ENCODE data around the gene HM13.

HM13 gene

DNA sequence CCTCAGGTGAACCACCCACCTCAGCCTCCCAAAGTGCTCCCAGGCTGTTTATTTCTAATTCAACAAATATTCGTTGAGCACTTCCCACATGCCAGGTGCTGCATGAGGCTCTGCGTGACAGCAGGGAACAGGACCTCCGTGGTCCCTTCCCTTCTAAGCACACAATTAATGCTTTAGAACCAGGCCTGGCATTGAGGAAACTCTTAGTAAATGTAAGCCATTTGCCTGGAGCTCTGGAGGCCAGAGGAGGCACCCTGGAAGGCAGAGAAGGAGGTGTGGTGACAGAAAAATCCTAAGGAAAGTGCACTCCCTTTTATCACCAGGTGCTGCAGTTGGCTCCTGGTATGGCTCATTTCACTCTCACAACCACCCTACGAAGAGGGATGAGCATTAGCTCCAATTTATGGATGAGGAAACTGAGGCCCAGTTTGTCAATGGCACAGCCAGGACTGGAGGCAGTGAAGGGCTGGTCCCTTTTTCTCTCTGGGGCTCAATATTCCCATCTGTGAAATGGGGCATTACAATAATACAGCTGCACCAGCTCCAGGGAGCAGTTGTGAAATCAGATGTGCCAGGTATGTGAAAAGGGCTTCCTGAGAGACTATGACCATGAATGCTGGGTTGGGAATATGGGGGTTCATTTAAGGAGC, 82.7 kb downstream of the HM13 start:
- TF ChIP-seq, protein P1, sequence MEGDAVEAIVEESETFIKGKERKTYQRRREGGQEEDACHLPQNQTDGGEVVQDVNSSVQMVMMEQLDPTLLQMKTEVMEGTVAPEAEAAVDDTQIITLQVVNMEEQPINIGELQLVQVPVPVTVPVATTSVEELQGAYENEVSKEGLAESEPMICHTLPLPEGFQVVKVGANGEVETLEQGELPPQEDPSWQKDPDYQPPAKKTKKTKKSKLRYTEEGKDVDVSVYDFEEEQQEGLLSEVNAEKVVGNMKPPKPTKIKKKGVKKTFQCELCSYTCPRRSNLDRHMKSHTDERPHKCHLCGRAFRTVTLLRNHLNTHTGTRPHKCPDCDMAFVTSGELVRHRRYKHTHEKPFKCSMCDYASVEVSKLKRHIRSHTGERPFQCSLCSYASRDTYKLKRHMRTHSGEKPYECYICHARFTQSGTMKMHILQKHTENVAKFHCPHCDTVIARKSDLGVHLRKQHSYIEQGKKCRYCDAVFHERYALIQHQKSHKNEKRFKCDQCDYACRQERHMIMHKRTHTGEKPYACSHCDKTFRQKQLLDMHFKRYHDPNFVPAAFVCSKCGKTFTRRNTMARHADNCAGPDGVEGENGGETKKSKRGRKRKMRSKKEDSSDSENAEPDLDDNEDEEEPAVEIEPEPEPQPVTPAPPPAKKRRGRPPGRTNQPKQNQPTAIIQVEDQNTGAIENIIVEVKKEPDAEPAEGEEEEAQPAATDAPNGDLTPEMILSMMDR (IDR thresholded peaks at IDR 0.05; ENCODE audit: low read depth, low read length), result no peak
- DNase-seq (ENCODE audit: low read depth in 2 of 2), result no peak

DNA sequence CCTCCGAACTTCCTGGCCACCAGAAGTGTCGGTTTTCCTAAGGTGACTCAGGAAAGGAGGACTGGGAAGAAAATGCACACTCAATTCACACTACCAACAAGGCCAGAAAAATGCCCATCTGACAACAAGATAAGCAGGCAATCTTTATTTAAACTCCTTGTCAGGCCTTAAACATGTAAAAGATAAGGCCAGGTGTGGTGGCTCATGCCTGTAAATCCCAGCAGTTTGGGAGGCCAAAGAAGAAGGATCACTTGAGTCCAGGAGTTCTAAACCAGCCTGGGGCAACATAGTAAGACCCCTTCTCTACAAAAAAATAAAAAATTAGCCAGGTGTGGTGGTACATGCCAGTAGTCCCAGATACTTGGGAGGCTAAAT, 83.2 kb downstream of the HM13 start:
- DNase-seq (ENCODE audit: low read depth in 2 of 2), result no peak
- TF ChIP-seq, protein P1 (IDR thresholded peaks at IDR 0.05; ENCODE audit: low read depth, low read length), result no peak
- no peak overlapping the region for H3K4me3 ChIP-seq (replicated peaks in 1 of 2; ENCODE audit: low read depth in 2 of 2, low read length in 2 of 2)

More for the DNA sequence above, 82.7 kb downstream of the HM13 start:
- no peak overlapping the region for H3K4me3 ChIP-seq (replicated peaks in 1 of 2; ENCODE audit: low read depth in 2 of 2, low read length in 2 of 2)

DNA sequence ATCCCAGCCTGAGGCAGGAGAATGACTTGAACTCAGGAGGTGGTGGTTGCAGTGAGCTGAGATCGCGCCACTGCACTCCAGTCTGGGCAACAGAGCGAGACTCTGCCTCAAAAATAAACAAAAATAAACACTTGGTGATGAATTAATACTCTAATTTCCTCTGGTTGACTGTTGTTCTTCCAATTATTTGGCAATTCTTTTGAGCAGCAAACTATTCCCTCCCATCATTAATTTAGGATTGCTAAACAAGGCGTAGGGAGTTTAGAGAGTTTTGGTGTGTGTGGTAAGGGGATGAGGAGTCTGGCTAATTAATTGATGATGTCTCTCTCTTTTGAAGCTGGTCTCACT, 88.2 kb downstream of the HM13 start:
- no peak for DNase-seq (ENCODE audit: low read depth in 2 of 2)
- H3K4me3 ChIP-seq (replicated peaks in 1 of 2; ENCODE audit: low read depth in 2 of 2, low read length in 2 of 2), result no peak overlapping the region
- TF ChIP-seq, protein P1 (IDR thresholded peaks at IDR 0.05; ENCODE audit: low read depth, low read length), result no peak

DNA sequence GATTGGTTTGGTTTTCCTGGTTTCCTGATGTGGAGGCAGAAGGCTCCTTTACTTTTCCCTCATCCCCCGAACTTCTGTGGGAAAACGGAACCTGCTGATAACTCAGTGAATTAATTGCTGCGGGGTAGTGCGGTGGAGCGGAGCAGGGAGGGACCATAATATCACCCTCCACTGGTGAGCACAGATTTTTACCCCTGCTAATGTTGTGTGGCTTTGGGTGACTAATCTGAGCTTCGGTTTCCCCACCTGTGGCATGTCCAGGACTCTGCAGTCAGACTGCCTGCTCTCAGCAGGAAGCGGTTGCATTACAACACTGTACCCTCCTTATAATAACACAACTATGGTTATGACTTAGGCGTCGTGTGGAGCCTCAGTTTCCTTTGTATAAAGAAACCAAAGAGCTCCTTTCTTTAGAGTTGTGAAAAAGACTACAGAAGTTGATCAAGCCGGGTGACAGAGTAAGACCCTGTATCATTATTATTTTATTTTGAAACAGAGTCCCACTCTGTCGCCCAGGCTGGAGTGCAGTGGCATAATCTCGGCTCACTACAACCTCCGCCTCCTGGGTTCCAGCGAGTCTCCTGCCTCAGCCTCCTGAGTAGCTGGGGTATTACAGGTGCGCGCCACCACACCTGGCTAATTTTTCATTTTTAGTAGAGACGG, 88.7 kb downstream of the HM13 start:
- DNase-seq (ENCODE audit: low read depth in 2 of 2), result peak; percentile 69 to 81
- no peak overlapping the region for H3K4me3 ChIP-seq (replicated peaks in 1 of 2; ENCODE audit: low read depth in 2 of 2, low read length in 2 of 2)
- TF ChIP-seq, protein P1 (IDR thresholded peaks at IDR 0.05; ENCODE audit: low read depth, low read length), result no peak

DNA sequence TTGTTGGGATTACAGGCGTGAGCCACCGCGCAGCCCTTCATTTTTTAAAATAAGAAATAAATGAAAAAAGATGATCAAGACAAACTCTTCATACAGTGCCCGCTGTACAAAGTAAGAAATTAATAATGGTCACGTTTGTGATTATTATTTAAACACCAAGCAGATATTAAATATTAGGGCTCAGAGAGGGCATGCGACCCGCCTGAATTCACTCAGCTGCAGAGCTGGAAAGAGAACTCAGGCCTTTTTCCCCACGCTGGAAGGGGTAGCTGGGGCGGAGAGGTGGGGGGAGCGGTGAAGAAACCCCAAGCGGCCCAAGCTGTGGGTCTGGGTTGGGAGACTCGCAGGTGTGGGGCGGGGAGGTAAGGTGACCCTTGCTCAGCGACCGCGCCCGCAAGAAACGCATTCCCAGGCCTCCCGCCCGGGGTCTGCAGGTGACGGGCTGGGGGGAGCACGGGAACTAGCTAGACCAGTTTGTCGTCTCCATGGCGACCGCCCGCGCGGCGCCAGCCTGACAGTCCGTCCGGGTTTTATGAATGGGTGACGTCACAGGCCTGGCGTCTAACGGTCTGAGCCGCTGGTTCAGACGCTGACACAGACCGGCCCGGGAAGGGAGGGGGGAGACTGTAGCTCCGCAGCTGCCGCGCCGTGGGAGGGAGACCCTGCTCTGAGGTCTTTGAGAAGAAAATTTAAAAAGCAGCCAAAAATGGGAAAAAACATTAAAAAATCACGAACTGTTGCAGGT, 89.8 kb downstream of the HM13 start:
- peak overlapping the region; percentile 82 to 91 for H3K4me3 ChIP-seq (replicated peaks in 1 of 2; ENCODE audit: low read depth in 2 of 2, low read length in 2 of 2)
- DNase-seq (ENCODE audit: low read depth in 2 of 2), result peak; percentile 96 to 98
- TF ChIP-seq, protein P1 (IDR thresholded peaks at IDR 0.05; ENCODE audit: low read depth, low read length), result no peak

DNA sequence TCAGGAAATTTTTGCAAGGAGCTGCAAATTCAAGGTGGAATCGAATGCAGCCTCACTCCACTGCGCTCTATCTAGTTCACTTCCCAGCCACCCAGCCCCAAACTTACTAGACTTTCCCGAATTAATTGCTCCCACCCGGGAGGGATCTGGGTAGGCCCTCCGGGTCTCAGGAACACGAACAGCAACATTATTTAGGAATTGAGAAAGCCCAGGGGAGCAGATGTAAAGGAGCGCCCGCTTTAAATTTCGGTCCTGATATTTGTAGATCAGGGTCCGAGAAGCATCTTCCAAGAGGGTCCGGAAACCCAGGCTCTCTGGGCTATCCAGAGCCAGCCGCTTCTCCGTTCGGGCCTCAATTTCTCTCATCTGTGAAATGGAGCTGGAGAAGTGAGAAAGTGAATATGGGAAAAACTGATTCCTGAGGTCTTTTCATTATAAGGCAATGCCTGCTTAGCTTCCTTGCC, 90.4 kb downstream of the HM13 start:
- TF ChIP-seq, protein P1 (IDR thresholded peaks at IDR 0.05; ENCODE audit: low read depth, low read length), result no peak
- H3K4me3 ChIP-seq (replicated peaks in 1 of 2; ENCODE audit: low read depth in 2 of 2, low read length in 2 of 2), result peak overlapping the region; percentile 82 to 91
- DNase-seq (ENCODE audit: low read depth in 2 of 2), result no peak

Measured in cardiac fibroblast (primary cell).